ENCODE data around the gene LRRC3C. TPM values are rescaled to one million over a fixed set of nuclear protein-coding genes. Genes with fewer than 3 reads are reported as not detected.

LRRC3C gene
- total and polyA plus RNA-seq, 4 donors, result not detected

GRCh38 chr17:39965017-39965699 is 37.6 kb downstream of the LRRC3C start:
- DNase-seq, result no peak
- H3K27me3 ChIP-seq (ENCODE audit: control insufficient read depth in 1 of 2, insufficient read depth in 2 of 2, low read length in 1 of 2), result no peaks in the 10 kb centered on the region
- no peak overlapping the region for H3K4me3 ChIP-seq (ENCODE audit: low read length in 2 of 2)
- whole genome bisulfite sequencing, 2 donors, result 56 to 60% methylated on average over 8 of the region's 8 CpGs
- no peak for ATAC-seq (ENCODE audit: low FRiP score)
- H3K36me3 ChIP-seq (ENCODE audit: control insufficient read depth in 1 of 2, insufficient read depth in 2 of 2, low read length in 1 of 2), result no peaks in the 10 kb centered on the region
- H3K9me3 ChIP-seq (ENCODE audit: control insufficient read depth, low read length), result no peaks in the 10 kb centered on the region
- no peaks in the 10 kb centered on the region for H3K4me1 ChIP-seq (ENCODE audit: control insufficient read depth in 1 of 2, insufficient read depth in 2 of 2, low read length in 2 of 2)
- H3K27ac ChIP-seq (ENCODE audit: low read depth in 1 of 2, low read length in 2 of 2), result no peak overlapping the region
- intact Hi-C loops (cut with DNase I), result loop anchor here in 1 of 2 donors (10.0 kb wide), 1 partner anchor 100 kb away; the partner anchor contains the start of genes IKZF3 and ZPBP2

- 77 to 83% methylated on average over 6 of the region's 6 CpGs for WGBS, 2 donors
- intact Hi-C loops (cut with DNase I), result loop anchor here in 1 of 2 donors (10.0 kb wide), 1 partner anchor 102 kb away; the partner anchor contains the start of genes IKZF3 and ZPBP2
- H3K4me1 ChIP-seq (ENCODE audit: control insufficient read depth in 1 of 2, insufficient read depth in 2 of 2, low read length in 2 of 2), result no peaks in the 10 kb centered on the region
- H3K4me3 ChIP-seq (ENCODE audit: low read length in 2 of 2), result no peak overlapping the region
- no peaks in the 10 kb centered on the region for H3K27me3 ChIP-seq (ENCODE audit: control insufficient read depth in 1 of 2, insufficient read depth in 2 of 2, low read length in 1 of 2)
- DNase-seq, result no peak
- H3K36me3 ChIP-seq (ENCODE audit: control insufficient read depth in 1 of 2, insufficient read depth in 2 of 2, low read length in 1 of 2), result no peaks in the 10 kb centered on the region
- no peak overlapping the region for H3K27ac ChIP-seq (ENCODE audit: low read depth in 1 of 2, low read length in 2 of 2)
- H3K9me3 ChIP-seq (ENCODE audit: control insufficient read depth, low read length), result no peaks in the 10 kb centered on the region
- ATAC-seq (ENCODE audit: low FRiP score), result no peak
Observed at GRCh38 chr17:39966771-39967170, 39.2 kb downstream of the LRRC3C start.

- Histone ChIP-seq H3K9me3 (ENCODE audit: control insufficient read depth, low read length) (no peaks in the 10 kb centered on the region), H3K27ac (ENCODE audit: low read depth in 1 of 2, low read length in 2 of 2) (no peak overlapping the region), H3K4me3 (ENCODE audit: low read length in 2 of 2) (no peak overlapping the region), H3K27me3 (ENCODE audit: control insufficient read depth in 1 of 2, insufficient read depth in 2 of 2, low read length in 1 of 2) (no peaks in the 10 kb centered on the region), H3K4me1 (ENCODE audit: control insufficient read depth in 1 of 2, insufficient read depth in 2 of 2, low read length in 2 of 2) (no peaks in the 10 kb centered on the region), H3K36me3 (ENCODE audit: control insufficient read depth in 1 of 2, insufficient read depth in 2 of 2, low read length in 1 of 2) (no peaks in the 10 kb centered on the region)
- no peak for ATAC-seq (ENCODE audit: low FRiP score)
- intact Hi-C loops (cut with DNase I), result loop anchor here in 1 of 2 donors (10.0 kb wide), 1 partner anchor 104 kb away; the partner anchor contains the start of genes IKZF3 and ZPBP2
- no peak for DNase-seq
- WGBS, 2 donors, result 70 to 71% methylated on average over 2 of the region's 2 CpGs
Observed at GRCh38 chr17:39968761-39969160, 41.2 kb downstream of the LRRC3C start.

- no peaks in the 10 kb centered on the region for H3K27me3 ChIP-seq (ENCODE audit: control insufficient read depth in 1 of 2, insufficient read depth in 2 of 2, low read length in 1 of 2)
- ATAC-seq (ENCODE audit: low FRiP score) (no peak), DNase-seq (no peak)
- no peaks in the 10 kb centered on the region for H3K4me1 ChIP-seq (ENCODE audit: control insufficient read depth in 1 of 2, insufficient read depth in 2 of 2, low read length in 2 of 2)
- no peaks in the 10 kb centered on the region for H3K36me3 ChIP-seq (ENCODE audit: control insufficient read depth in 1 of 2, insufficient read depth in 2 of 2, low read length in 1 of 2)
- no peaks in the 10 kb centered on the region for H3K9me3 ChIP-seq (ENCODE audit: control insufficient read depth, low read length)
- no peak overlapping the region for H3K4me3 ChIP-seq (ENCODE audit: low read length in 2 of 2)
- 44 to 47% methylated on average over 6 of the region's 6 CpGs for WGBS, 2 donors
- intact Hi-C loops (cut with DNase I), result loop anchor here in 1 of 2 donors (10.0 kb wide), 1 partner anchor 105 kb away; the partner anchor contains the start of genes IKZF3 and ZPBP2
- H3K27ac ChIP-seq (ENCODE audit: low read depth in 1 of 2, low read length in 2 of 2), result no peak overlapping the region
Observed at GRCh38 chr17:39969375-39969774, 41.8 kb downstream of the LRRC3C start.

- WGBS, 2 donors, result 68 to 71% methylated on average over 7 of the region's 7 CpGs
- Histone ChIP-seq H3K27me3 (ENCODE audit: control insufficient read depth in 1 of 2, insufficient read depth in 2 of 2, low read length in 1 of 2) (no peaks in the 10 kb centered on the region), H3K9me3 (ENCODE audit: control insufficient read depth, low read length) (no peaks in the 10 kb centered on the region), H3K4me1 (ENCODE audit: control insufficient read depth in 1 of 2, insufficient read depth in 2 of 2, low read length in 2 of 2) (no peaks in the 10 kb centered on the region), H3K36me3 (ENCODE audit: control insufficient read depth in 1 of 2, insufficient read depth in 2 of 2, low read length in 1 of 2) (no peaks in the 10 kb centered on the region), H3K4me3 (ENCODE audit: low read length in 2 of 2) (no peak overlapping the region), H3K27ac (ENCODE audit: low read depth in 1 of 2, low read length in 2 of 2) (no peak overlapping the region)
- no peak for DNase-seq
- intact Hi-C loops (cut with DNase I), result loop anchor here in 1 of 2 donors (10.0 kb wide), 1 partner anchor 95 kb away; no protein-coding TSS in a partner anchor
- ATAC-seq (ENCODE audit: low FRiP score), result no peak
Observed at GRCh38 chr17:39970157-39970692, 42.7 kb downstream of the LRRC3C start.

GRCh38 chr17:39971076-39971603 is 43.6 kb downstream of the LRRC3C start:
- ATAC-seq (ENCODE audit: low FRiP score) (no peak), DNase-seq (no peak)
- H3K36me3 ChIP-seq (ENCODE audit: control insufficient read depth in 1 of 2, insufficient read depth in 2 of 2, low read length in 1 of 2), result no peaks in the 10 kb centered on the region
- 85 to 87% methylated on average over 4 of the region's 4 CpGs for WGBS, 2 donors
- intact Hi-C loops (cut with DNase I), result loop anchor here in 1 of 2 donors (10.0 kb wide), 1 partner anchor 96 kb away; no protein-coding TSS in a partner anchor
- H3K4me1 ChIP-seq (ENCODE audit: control insufficient read depth in 1 of 2, insufficient read depth in 2 of 2, low read length in 2 of 2), result no peaks in the 10 kb centered on the region
- no peaks in the 10 kb centered on the region for H3K27me3 ChIP-seq (ENCODE audit: control insufficient read depth in 1 of 2, insufficient read depth in 2 of 2, low read length in 1 of 2)
- no peak overlapping the region for H3K4me3 ChIP-seq (ENCODE audit: low read length in 2 of 2)
- no peak overlapping the region for H3K27ac ChIP-seq (ENCODE audit: low read depth in 1 of 2, low read length in 2 of 2)
- H3K9me3 ChIP-seq (ENCODE audit: control insufficient read depth, low read length), result no peaks in the 10 kb centered on the region

GRCh38 chr17:39972271-39972670 is 44.7 kb downstream of the LRRC3C start:
- intact Hi-C loops (cut with DNase I), result loop anchor here in 1 of 2 donors (10.0 kb wide), 1 partner anchor 97 kb away; no protein-coding TSS in a partner anchor
- no peak for DNase-seq
- ATAC-seq (ENCODE audit: low FRiP score), result no peak

GRCh38 chr17:39973496-39973895 is 46.0 kb downstream of the LRRC3C start:
- no peaks in the 10 kb centered on the region for H3K4me1 ChIP-seq (ENCODE audit: control insufficient read depth in 1 of 2, insufficient read depth in 2 of 2, low read length in 2 of 2)

More at GRCh38 chr17:39972271-39972670, 44.7 kb downstream of the LRRC3C start:
- H3K4me1 ChIP-seq (ENCODE audit: control insufficient read depth in 1 of 2, insufficient read depth in 2 of 2, low read length in 2 of 2), result no peaks in the 10 kb centered on the region
- H3K36me3 ChIP-seq (ENCODE audit: control insufficient read depth in 1 of 2, insufficient read depth in 2 of 2, low read length in 1 of 2), result no peaks in the 10 kb centered on the region
- 19 to 22% methylated on average over 3 of the region's 3 CpGs for WGBS, 2 donors
- no peaks in the 10 kb centered on the region for H3K27me3 ChIP-seq (ENCODE audit: control insufficient read depth in 1 of 2, insufficient read depth in 2 of 2, low read length in 1 of 2)
- H3K9me3 ChIP-seq (ENCODE audit: control insufficient read depth, low read length), result no peaks in the 10 kb centered on the region
- H3K27ac ChIP-seq (ENCODE audit: low read depth in 1 of 2, low read length in 2 of 2), result no peak overlapping the region
- H3K4me3 ChIP-seq (ENCODE audit: low read length in 2 of 2), result no peak overlapping the region

More at GRCh38 chr17:39973496-39973895, 46.0 kb downstream of the LRRC3C start:
- no peaks in the 10 kb centered on the region for H3K36me3 ChIP-seq (ENCODE audit: control insufficient read depth in 1 of 2, insufficient read depth in 2 of 2, low read length in 1 of 2)
- intact Hi-C loops (cut with DNase I), result loop anchor here in 1 of 2 donors (10.0 kb wide), 1 partner anchor 99 kb away; no protein-coding TSS in a partner anchor
- H3K4me3 ChIP-seq (ENCODE audit: low read length in 2 of 2), result no peak overlapping the region
- DNase-seq (no peak), ATAC-seq (ENCODE audit: low FRiP score) (no peak)
- WGBS, 2 donors, result 87 to 97% methylated on average over 2 of the region's 2 CpGs
- H3K27ac ChIP-seq (ENCODE audit: low read depth in 1 of 2, low read length in 2 of 2), result no peak overlapping the region
- no peaks in the 10 kb centered on the region for H3K27me3 ChIP-seq (ENCODE audit: control insufficient read depth in 1 of 2, insufficient read depth in 2 of 2, low read length in 1 of 2)
- no peaks in the 10 kb centered on the region for H3K9me3 ChIP-seq (ENCODE audit: control insufficient read depth, low read length)

Data from aorta (tissue), 5 donors.